HG02763 (cell line): ENCODE results near the gene FBXO42.
A peak's percentile ranks its signal among the peaks of the same experiment; 100 is the strongest.
"Not testable (repeated sequence)": the region's sequence is repeated elsewhere in the genome, so short reads cannot be mapped to it uniquely, and the experiment has no call there.

Experiments
- ATAC-seq: cut with Tn5 transposase; IDR thresholded peaks from one replicate; pipeline ENCODE4 v1.9.1; 2021; ENCODE audit warnings: mild to moderate bottlenecking, moderate library complexity; ENCODE audit not compliant: unreplicated experiment

Gene FBXO42

DNA sequence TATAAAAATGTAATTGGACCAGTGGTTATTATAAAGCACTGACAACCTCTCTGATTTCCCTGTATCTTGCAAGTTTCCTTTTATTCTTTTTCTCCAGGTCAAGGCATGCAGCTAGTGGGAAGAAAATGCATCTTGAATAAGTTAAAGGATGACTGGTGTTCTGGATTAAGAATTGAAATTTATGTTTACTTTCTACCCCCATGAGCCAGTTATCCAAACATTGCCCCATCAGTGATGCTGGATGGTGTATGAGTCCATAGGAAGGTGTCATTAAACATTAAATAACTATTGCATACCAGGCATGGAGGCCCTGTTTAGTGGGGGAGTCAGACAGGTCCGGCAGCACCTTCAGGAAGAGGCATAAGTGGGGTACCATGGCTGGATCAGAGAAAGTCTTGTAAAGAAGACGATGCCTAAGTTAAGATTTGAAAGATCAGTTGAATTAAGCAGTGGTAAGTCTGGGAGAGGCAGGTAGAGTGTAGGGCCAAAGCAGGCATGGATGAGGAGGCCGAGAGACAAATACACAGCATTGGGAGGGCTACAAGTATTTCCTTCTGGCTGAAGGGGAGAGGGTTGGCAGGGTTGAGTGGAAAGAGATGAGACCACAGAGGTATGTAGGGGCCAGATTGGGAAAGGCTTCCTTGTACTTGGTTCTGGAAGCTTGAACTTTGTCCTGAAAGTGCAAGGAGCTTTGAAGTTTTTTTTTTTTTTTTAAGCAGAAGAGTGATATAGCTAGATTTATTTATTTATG, 20.4 kb upstream of the FBXO42 start:
- ATAC-seq, result no peak

DNA sequence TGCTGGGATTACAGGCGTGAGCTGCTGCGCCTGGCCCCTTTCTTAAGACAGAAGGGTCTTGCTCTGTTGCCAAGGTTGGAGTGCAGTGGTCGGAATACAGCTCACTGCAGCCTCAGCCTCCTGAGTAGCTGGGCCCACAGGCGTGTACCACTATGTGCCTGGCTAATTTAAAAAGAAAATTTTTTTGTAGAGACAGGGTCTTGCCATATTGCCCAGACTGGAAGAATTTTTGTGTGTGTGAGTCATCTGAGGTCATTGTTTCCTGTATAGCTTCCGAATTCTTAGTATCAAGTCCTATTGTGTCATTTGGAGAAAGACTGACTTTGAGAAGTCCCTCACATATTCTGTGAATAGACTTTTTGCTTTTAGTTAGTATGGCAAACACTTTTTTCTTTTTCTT, 19.4 kb upstream of the FBXO42 start:
- ATAC-seq, result no peak

DNA sequence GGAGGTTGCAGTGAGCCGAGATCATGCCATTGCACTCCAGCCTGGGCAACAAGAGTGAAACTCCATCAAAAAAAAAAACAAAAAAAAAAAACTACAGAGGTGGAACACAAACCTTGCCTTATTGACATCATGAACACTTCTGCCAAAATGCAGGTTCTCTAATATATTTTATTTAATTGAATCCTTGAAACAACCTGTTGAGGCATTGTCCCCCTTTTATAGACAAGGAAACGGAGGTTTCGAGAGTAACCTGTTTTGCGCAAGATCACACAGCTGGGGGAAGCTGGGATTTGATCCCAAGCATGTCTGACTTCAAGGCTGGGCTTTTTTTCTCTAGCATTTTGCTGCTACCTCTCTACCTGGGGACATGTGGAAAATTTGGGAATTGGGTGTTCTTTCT, 17.5 kb upstream of the FBXO42 start:
- no peak for ATAC-seq

DNA sequence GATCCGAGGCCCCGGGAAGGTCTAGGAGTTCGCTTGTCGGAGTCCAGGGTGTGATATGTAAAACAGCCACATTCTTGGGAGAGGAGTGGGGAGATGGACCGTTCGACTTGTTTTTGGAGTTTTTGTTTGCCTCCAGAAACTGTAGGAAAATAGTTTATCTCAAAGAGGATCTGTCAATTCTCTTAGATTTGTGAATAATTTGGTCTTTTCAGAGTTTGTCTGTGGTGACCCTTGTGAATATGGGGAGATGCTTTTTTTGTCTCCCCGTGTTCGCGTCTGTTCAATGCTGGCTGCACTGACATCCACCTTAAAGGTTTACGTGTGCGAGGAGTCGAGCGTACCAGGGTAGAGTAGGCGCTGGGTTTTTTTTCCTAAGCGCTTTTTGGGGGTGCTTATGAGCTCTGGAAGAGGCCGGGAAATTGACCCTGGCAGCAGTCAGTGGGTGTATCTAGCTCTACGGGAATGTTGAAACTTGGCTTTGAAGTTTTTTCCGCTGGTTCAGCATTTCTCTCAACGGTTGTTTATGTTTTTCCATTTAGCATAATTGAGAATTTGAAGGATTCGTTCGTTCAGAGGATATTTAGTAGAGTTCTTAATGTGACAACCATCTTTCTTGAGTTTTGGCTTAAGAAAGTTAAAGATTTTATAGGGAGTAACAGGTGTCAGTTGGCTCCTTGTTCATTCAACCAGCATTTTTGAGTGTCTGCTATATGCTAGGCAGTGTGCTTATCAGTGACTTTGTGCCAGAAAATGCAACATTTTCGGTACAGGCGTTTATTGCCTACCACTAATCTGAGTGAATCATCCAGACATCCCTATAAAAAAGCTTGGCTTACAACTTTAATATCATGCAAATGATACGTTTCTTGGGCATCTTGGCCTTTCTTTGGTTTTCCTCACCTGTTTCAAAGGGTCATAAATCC, 15.9 kb upstream of the FBXO42 start:
- ATAC-seq, result no peak

DNA sequence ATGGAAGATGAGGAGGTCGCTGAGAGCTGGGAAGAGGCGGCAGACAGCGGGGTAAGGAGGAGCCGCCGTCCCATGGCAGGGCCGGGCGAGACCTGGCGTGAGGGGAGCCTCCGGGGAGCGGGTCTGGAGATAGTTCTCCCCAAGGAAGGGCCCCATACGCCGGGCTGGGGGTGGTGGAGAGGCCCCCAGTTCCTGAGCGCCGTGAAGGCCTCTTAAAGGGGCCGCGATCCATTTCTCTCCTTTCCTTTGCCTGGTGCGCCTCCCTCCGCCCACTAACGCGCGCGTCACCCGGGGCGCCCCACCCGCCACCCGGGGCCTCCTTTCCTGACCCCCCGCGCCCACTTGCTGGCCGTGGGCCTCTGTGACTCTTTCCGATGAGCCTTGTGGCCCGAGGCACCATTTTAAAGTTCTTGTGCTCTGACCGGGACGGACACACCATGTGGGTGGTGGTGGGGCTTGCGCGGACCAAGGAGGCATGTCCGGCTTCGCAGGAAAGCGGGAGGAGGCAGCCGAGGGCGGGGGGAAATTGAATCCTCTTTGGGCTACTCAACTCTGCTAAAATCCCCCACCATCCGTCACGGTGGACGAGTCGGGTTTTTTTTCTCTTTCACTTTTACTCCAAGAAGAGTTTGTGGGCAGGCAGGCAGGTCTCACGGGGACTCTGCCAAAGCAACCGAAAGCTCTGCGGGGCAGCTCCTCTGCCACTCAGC, 15.1 kb upstream of the FBXO42 start:
- ATAC-seq, result peak; percentile 54

DNA sequence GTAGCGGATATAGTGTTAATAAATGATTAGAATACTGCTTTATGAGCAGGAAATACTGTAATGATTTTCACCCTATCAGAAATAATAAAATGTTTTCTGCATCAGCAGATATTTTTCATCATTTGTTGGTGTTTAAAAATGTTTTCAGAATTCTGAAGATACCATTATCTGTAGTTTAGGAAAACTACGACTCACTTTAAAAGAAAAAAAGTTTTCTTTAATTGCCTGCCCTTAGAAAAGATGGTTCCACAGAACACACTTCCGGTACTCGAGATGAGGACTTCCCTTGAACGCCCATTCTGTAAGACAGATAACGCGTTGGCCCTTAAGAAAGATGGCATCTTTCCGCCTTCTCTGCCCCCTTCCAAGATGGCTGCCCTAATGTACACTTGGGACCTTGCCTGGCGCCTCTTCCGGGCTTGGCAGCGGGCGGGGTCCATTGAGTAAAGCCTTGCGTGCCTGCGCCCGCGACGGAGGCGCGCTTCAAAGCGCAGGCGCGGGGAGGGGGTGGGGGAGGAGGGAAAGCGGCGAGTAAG, 14.5 kb upstream of the FBXO42 start, which contains the start of gene SZRD1:
SZRD1 (plus strand) TSS at position 521 of the 536 bp plus-strand sequence. CDS start 16 bp downstream, outside the sequence.
- ATAC-seq, result peak; percentile 80

DNA sequence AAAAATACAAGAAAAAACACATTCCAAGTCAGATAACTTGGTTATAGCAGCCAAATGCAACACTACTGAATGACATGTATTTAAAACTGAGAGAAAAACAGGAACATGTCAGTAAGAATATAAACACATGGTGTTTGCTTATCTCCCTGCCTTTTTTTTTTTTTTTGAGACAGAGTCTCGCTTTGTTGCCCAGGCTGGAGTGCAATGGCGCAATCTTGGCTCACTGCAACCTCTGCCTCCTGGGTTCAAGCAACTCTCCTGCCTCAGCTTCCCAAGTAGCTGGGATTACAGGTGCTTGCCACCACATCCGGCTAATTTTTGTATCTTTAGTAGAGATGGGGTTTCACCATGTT, 12.8 kb upstream of the FBXO42 start:
- ATAC-seq, result not testable (repeated sequence)

DNA sequence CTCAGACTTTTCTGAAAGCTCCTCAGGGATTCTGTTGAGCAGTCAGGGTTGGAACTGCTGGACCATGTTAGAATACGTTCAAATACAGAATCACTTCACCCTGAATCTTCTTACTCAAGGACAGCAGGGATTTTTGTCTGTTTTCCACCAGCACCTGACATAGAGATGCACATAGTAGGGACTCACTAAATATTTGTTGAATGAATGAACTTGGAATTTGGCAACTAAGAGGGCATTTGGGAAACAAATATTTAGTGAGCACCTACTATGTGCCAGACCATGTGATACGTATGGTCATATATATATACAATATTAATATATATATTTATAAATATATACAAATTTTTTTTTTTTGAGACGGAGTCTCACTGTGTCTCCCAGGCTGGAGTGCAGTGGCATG, 4.6 kb upstream of the FBXO42 start:
- ATAC-seq, result no peak

DNA sequence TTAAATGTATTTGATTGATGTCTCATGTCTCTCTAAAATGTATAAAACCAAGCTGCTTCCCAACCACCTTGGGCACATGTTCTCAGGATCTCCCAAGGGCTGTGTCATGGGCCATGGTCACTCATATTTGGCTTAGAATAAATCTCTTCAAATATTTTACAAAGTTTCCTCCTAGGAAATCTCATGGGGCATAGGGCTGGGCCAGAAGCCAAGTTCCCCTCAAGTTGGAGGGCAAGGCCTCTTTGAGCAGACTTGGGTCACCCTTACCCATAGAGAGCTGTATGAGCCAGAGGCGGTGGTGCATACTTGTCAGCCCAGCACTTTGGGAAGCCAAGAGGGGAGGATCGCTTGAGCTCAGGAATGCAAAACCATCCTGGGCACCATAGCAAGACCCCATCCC, 2.3 kb upstream of the FBXO42 start:
- no peak for ATAC-seq

DNA sequence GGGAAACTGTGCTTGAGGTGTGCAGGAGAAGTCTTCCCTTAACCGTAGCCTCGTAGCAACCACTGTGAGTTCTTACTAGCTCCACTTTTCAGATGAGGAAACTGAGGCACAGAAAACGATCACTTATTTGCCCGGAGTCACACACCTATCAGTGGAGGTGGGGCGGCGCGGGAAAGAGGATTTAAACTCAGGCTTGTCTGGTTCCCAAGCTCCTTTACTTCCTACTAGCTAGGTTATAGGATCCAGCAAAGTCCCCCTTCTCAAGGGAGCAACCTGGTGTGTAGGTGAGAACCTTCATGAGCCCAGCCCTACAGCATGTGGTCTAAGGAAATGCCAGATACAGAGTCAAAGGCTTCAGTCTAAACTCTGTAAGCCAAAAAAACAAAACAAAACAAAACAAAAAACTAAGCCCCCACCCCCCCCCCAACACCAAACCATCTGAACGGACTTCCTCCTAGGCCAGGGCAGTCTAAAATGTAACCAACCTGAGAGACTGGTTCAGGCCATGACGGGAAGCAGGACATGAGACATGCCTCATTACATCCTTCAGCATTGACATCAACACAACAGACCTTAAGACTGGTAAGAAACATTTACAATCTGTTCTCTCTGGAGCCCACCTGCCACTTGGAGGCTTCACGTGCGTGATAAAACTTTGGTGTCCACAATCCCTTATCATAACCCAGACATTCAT, 709 bp upstream of the FBXO42 start:
- ATAC-seq, result no peak

DNA sequence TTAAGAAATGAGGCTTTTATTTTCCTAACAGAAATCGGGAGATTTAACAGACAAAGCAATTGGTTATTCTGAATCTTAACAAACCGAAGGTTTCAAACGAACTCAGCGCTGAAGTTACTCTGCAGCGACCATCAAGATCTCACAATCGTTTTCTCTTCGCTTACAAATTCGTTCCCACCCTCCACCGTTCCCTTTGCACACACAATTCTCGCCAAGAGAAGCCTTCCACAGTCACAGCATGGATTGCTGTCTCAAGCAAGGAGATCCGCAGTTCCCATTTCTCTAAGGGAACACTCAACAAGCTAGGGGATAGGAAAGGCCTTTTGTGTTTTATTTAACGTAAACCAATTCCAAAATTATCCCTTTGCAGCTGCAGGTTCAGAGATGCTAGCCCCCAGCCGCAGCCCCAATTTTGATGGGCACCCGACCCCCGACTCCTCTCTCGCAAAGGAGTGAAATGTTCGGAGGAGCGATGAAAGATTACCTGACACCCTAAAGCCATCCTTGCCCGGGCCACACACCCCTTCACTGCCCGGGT, 755 bp downstream of the FBXO42 start:
- no peak for ATAC-seq

DNA sequence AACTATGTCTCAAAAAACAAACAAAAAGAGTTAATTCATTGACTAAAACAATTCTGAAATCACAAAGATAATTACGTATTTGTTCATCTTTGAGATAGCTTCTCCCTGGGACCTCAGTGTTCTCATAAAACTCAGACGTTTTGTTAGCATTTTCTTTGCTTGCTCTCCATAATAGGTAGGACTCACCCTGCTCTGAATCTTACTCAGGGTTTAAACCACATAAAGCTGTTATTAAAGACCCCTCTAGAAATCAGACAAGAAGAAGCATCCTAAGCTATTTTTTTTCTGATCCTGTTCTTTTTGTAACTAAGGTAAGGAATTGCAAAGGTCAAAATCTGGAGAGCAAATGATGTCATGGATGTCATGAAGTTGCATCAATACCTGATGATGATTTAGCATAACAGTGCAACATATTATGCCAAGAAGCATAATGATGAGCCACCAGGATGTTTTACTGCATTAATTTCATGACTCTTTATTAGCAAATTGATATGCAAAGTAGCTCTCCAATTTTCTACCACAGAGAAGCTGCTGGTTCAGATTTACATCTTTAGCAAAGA, 2.4 kb downstream of the FBXO42 start:
- no peak for ATAC-seq

DNA sequence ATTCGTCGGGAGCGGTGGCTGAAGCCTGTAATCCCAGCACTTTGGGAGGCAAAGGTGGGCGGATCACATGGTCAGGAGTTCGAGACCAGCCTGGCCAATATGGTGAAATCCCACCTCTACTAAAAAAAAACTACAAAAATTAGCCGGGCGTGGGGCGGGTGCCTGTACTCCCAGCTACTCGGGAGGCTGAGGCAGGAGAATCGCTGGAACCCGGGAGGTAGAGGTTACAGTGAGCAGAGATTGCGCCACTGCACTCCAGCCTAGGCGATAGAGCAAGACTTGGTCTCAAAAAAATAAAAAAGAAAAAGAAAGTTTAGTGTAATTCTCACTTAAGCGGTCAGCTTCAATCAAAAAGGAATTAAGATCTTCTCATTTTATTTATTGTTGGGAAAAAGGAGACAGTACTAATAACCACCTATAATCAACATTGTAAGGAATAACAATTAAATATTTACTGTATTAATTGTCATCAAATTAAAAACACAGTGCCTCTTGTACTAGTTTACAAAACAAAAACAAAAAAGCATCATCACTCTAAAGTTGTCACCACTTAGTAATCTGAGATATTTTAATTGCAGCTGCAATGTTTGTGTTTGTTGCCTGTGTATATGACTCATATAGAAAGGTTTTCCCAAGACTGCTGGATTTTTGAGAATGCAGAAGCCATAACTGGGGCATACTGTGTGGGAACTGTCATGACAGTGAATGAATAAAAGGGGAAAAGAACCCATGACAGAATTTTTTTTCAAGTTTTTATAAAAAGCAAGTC, 3.7 kb downstream of the FBXO42 start:
- no peak for ATAC-seq

DNA sequence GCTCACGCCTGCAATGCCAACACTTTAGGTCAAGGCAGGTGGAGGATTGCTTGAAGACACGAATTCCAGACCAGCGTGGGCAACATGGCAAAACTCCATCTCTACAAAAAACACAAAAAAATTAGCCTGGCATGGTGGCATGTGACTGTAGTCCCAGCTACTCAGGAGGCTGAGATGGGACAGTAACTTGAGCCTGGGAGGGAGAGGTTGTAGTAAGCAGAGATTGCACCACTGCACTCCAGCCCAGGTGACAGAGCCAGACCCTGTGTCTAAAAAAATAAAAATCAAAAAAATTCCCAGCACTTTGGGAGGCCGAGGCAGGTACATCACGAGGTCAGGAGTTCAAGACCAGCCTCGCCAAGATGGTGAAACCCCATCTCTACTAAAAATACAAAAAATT, 9.0 kb downstream of the FBXO42 start:
- not testable (repeated sequence) for ATAC-seq

DNA sequence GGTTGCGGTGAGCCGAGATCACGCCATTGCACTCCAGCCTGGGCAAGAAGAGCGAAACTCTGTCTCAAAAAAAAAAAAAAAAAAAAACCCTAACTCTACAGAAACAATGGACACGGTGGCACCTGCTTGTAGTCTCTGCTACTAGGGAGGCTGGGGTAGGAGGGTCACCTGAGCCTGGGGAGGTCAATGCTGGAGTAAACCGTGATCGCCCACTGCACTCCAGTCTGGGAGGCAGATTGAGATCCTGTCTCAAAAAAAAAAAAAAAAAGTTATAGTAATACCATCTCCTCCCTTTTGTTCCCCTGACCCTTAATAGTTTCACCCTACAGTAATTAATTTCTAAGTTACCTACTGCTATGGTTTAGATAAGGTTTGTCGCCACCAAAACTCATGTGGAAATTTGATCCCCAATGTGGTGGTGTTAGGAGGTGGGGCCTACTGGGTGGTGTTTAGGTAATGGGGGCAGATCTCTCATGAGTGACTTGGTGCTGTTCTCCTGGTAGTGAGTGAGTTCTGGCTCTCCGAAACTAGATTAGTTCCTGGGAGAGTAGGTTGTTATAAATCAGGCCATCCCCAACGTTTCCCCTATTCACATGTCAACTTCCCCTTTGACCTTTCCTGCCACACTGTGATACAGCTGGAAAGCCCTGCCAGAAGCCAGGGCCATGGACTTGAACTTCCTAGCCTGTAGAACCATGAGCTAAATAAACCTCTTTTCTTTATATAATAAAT, 9.8 kb downstream of the FBXO42 start:
- no peak for ATAC-seq

DNA sequence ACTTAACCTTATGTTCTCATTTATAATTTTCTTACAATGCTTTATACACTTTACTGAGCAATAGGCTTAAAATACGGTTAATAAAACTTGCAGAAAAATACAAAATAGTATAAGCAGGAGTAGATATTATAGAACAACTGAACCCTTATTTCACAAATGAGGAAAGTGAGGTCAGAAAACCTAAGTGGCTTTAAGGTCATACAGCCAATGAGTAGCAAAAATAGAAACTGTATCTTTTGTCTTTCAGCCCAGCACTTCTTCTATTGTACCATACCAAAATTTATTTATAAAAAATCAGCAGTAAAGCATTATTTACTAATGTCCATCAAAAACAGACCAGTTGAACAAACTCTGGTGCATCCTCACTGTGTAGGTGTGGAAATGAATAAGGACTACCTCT, 11.6 kb downstream of the FBXO42 start:
- no peak for ATAC-seq

DNA sequence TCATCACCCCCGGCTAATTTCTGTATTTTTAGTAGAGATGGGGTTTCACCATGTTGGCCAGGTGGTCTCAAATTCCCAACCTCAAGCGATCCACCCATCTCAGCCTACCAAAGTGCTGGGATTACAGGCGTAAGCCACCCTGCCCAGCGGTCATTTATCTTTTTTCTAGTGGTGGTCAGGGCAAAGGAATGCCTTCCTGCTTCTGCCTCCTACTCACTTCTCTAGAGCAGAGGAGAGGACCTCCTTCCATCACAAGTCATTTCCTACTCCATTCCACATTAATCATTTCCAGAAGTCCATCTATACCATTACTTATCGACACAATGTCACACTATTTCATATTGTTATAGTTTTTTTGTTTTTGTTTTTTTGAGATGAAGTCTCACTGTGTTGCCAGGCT, 13.3 kb downstream of the FBXO42 start:
- ATAC-seq, result no peak

DNA sequence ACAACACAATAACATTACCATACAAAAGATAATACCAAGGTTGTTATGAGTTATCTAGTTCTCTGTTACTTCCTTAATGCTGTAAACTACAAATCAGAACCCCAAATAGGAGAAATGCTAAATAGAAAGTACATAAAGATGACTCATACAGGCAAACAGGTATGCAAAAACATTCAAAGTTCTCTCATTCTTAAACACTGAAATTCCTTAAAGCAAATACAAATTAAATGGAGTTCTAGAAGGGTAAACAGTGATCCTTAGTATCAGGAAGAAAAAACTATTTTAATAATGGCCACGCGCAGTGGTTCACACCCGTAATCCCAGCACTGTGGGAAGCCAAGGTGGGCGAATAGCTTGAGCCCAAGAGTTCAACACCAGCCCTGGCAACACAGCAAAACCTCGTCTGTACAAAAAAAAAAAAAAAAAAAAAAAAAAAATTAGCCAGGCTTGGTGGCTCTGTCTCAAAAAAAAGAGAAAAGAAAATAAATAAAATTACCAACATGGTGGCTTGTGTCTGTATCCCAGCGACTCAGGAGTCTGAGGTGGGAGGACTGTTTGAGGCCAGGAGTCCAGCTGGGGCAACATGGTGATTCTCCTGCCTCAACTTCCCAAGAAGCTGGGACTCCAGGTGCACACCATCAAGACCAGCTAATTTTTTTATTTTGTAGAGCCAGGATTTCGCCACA, 17.5 kb downstream of the FBXO42 start:
- ATAC-seq, result no peak
